RWPE1 (cell line): ENCODE results near the gene CAPN13.

Source experiments
- CTCF ChIA-PET: fragments of 350-600 bp; sonication (Branson Sonifier 250); formaldehyde crosslinking; extraction: SDS; loops from one replicate; lab custom pipeline; 2021; lab: Yijun Ruan, JAX
- POLR2A ChIA-PET: fragments of 400-600 bp; formaldehyde crosslinking; extraction: SDS; loops from one replicate; lab custom pipeline; 2020; ENCODE audit warnings: antibody characterized with exemption; ENCODE audit not compliant: low non-redundant PET; lab: Yijun Ruan, JAX
- DNase-seq: peaks from one replicate; pipeline ENCODE4 v3.0.0; 2012; ENCODE audit warnings: low spot score
- H3K27ac ChIP-seq: fragments of 450-650 bp; 2 replicates; pipeline ENCODE4 v1.5.1; 2017
- TF ChIP-seq, protein P1 (sequence below): fragments of 450-650 bp; conservative IDR thresholded peaks from 2 replicates; pipeline ENCODE4 v1.5.1; 2017; ENCODE audit warnings: low read depth, mild to moderate bottlenecking

The CAPN13 gene, protein sequence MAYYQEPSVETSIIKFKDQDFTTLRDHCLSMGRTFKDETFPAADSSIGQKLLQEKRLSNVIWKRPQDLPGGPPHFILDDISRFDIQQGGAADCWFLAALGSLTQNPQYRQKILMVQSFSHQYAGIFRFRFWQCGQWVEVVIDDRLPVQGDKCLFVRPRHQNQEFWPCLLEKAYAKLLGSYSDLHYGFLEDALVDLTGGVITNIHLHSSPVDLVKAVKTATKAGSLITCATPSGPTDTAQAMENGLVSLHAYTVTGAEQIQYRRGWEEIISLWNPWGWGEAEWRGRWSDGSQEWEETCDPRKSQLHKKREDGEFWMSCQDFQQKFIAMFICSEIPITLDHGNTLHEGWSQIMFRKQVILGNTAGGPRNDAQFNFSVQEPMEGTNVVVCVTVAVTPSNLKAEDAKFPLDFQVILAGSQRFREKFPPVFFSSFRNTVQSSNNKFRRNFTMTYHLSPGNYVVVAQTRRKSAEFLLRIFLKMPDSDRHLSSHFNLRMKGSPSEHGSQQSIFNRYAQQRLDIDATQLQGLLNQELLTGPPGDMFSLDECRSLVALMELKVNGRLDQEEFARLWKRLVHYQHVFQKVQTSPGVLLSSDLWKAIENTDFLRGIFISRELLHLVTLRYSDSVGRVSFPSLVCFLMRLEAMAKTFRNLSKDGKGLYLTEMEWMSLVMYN

DNA sequence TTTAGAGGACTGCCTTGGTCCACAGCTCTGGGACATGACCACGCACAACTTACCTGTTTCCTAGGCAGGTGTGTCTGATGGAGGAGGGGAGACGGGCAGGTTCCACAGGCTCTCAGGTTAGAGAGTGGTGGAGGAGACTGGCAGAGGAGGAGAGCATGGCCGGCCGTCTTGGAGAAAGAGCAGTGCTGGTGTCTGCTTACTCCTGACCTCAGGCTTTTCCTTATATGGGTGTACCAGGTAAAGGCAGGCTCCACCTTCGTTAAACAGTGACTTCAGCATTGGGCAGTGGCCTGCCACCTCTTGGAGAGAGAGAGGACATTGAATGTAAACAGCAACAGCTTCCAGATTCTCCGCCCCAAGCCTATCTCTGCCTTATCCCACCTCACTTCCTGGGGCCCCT, at the start of gene CAPN13:
Gene CAPN13 (minus strand): TSS at position 198 of the 400 bp plus-strand sequence. CDS start 20,121 bp downstream, outside the sequence.
- ChIA-PET POLR2A (no interaction called here), CTCF (interaction anchor here (0.6 kb wide), 1 partner anchor 82 kb away, joined by 3 read pairs; no protein-coding TSS in a partner anchor)
- no peak within 1 kb of the TSS for H3K27ac ChIP-seq
- DNase-seq, result peak; percentile 7
- TF ChIP-seq, protein P1, sequence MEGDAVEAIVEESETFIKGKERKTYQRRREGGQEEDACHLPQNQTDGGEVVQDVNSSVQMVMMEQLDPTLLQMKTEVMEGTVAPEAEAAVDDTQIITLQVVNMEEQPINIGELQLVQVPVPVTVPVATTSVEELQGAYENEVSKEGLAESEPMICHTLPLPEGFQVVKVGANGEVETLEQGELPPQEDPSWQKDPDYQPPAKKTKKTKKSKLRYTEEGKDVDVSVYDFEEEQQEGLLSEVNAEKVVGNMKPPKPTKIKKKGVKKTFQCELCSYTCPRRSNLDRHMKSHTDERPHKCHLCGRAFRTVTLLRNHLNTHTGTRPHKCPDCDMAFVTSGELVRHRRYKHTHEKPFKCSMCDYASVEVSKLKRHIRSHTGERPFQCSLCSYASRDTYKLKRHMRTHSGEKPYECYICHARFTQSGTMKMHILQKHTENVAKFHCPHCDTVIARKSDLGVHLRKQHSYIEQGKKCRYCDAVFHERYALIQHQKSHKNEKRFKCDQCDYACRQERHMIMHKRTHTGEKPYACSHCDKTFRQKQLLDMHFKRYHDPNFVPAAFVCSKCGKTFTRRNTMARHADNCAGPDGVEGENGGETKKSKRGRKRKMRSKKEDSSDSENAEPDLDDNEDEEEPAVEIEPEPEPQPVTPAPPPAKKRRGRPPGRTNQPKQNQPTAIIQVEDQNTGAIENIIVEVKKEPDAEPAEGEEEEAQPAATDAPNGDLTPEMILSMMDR, result no peak

DNA sequence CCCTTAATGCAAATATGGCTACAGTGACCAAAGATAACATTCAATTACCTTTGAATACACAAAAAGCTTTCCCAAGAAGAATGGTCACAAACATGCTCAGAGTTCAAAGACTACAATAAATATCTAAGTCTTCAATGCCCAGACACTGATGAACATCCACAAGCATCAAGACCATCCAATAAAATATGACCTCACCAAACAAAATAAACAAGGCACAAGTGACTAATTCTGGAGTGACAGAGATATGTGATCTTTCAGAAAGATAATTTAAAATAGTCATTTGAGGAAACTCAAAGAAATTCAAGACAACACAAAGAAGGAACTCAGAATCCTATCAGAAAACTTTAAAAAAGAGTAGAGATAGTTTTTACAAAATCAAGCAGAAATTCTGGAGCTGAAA, 40.6 kb upstream of the CAPN13 start:
- no peak overlapping the region for H3K27ac ChIP-seq
- CTCF ChIA-PET, result interaction anchor here (0.7 to 0.8 kb wide), 2 partner anchors 487 to 1001 kb away, joined by 3 read pairs; no protein-coding TSS in a partner anchor
- TF ChIP-seq, protein P1, result no peak
- POLR2A ChIA-PET, result no interaction called here
- DNase-seq, result no peak

DNA sequence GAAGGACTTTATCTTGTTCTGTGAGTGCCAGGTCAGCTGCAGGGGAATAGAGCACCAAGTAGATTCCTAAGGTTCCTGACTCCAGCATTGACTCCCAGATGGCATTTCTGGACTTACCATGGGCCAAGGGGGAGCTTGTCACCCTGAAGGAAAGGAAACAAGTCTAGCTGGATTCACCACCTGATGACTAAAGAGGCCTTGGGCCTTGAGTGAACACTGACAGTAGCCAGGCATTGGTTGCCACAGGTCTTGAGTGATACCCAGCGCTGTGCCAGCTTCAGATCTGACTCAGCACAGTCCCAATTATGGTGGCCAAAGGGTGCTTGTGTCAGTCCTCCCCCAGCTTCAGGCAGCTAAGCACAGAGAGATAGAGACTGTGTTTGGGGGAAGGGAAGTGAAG, 40.1 kb upstream of the CAPN13 start:
- no peak overlapping the region for H3K27ac ChIP-seq
- TF ChIP-seq, protein P1, result no peak
- POLR2A ChIA-PET, result no interaction called here
- CTCF ChIA-PET, result interaction anchor here (0.7 to 0.8 kb wide), 2 partner anchors 36 to 1002 kb away, joined by 3 read pairs; no protein-coding TSS in a partner anchor
- DNase-seq, result peak; percentile 17

DNA sequence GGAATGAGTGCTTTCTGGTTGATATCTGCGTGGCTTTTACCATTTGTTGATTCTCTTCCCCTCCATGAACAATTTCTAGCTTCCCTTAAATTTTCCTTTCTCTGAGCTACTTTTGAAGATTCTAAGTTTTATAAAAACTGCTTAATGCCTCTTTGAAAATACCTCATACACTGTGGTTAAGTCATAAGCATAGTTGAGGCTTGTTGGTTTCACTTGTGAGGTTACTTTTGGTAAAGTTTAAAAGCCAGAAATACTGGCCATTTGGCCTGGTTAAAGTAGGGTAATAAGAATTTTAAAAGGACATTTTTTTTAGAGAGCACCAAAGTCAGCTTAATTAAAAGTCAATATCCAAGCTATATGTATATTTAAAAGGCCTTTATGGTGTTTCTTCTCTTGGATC, 21.3 kb upstream of the CAPN13 start:
- TF ChIP-seq, protein P1, result no peak
- ChIA-PET POLR2A (no interaction called here), CTCF (no interaction called here)
- H3K27ac ChIP-seq, result no peak overlapping the region
- DNase-seq, result no peak

DNA sequence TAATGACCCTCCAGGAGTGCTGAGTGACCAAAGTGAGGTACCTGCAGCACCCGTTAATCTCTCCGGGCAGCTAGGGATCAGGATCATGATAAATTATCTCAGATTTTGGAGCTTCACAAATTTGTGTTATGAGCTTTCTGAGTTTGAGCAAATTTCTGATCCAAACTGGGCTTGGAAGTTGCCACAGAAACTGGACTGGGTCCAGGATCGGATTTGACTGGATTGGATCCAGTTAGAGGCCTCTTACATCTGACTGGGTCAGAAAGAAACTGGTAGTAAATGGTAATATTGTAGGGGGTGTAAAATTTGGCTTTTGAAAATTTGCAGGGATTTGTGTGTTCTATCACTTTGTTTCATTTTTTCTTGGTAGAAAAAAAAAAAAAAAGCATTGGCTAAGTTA, 19.7 kb upstream of the CAPN13 start:
- H3K27ac ChIP-seq, result no peak overlapping the region
- CTCF ChIA-PET, result no interaction called here
- TF ChIP-seq, protein P1, result no peak
- DNase-seq, result no peak
- POLR2A ChIA-PET, result no interaction called here

DNA sequence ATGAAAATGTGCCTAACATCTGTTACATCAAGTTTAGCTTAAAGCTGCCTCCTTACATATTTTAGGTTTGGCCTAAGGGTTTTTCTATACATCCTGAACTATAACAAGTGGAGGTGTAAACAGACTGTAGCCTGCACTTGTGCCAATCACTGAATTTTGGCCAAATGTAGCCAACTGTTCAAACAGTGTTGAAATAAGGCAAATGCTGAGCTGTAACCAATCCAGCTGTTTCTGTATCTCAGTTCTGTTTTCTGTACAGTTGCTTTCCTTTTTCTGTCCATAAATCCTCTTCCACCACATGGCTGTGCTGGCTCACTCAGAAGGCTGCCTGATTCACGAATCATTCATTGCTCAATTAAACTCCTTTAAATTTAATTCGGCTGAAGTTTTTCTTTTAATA, 19.2 kb upstream of the CAPN13 start:
- H3K27ac ChIP-seq, result no peak overlapping the region
- no peak for DNase-seq
- TF ChIP-seq, protein P1, result no peak
- ChIA-PET CTCF (no interaction called here), POLR2A (no interaction called here)
